Lower leg skin (tissue), 3 donors: ENCODE measurements around the gene BANP.
"Not testable (repeated sequence)": the region's sequence is repeated elsewhere in the genome, so short reads cannot be mapped to it uniquely, and the experiment has no call there.

Experiments
- CTCF ChIP-seq, 3 donors: fragments of 450-650 bp; IDR thresholded peaks; one replicate each; pipeline ENCODE4 v1.5.1; 2016; ENCODE audit warnings: antibody characterized with exemption in 3 of 3, mild to moderate bottlenecking in 3 of 3, moderate library complexity in 2 of 3
- POLR2A ChIP-seq, 2 donors: fragments of 450-650 bp; IDR thresholded peaks; one replicate each; pipeline ENCODE4 v1.6.1; 2016 to 2017; ENCODE audit warnings: antibody characterized with exemption in 2 of 2, mild to moderate bottlenecking in 1 of 2, moderate library complexity in 1 of 2

GRCh38 chr16:87934752-87935425 is 16.3 kb upstream of the BANP start:
- not testable (repeated sequence) for TF ChIP-seq CTCF, POLR2A (IDR thresholded peaks at IDR 0.05)
